ENCODE results near the gene UBAP2L.

The UBAP2L gene

DNA sequence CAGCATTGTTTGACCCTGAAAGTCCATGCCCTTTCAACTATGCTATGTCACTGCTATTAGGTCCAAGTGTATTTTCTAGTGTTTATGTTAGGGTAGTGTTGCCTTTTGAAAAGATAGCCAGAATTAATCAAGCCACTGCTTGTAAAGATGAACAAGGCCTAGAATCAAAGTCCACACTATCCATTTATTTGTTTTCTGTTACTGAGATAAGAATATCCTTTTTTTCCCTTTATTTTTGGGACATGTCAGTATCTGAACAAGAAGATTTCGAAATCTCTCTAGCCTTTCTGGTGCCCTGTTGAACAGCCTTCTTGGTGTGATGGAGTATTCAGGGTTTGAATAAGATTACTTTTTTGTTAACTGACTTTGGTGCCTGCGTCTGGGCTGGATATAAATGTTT lies 16.7 kb downstream of the UBAP2L start:
- TF ChIP-seq JUND (IDR thresholded peaks at IDR 0.05; ENCODE audit: low read depth), result no peak
- in situ Hi-C loops (cut with HindIII; ENCODE audit: low pct_unique_long_range_greater_than_20kb, low sequenced_read_pairs), result no loop called here
- DNase-seq (ENCODE audit: low read depth in 1 of 2, low spot score in 1 of 2), result no peak

DNA sequence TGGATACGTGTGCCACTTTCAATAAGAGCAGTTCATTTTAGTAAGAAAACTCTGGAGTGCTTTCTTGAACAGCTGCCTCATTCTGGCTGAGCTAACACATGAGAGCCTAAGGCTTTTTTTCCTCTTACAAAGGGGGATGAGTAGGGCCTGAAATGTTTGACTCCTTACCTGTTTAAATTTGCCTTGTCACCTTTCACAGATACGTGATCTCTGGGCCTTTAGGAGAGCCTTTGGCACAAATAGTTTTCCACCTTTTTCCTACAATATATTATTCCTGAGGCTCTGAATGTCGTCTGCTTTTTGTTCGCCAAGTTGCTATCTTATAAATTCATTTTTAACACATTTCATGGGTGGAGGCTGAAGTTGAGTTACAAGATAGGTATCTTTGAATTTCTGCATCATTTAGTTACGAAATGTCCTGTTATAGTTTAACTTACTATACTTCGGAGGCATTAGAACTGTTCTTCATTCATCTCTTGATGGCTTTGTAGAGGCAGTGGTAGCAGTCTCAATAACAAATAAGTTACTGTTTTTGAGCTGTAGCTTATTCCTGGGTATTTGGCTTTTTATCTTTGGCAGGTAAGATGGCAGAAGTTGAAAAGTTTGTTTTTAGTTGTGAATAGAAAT lies 17.2 kb downstream of the UBAP2L start:
- no peak for DNase-seq (ENCODE audit: low read depth in 1 of 2, low spot score in 1 of 2)
- no peak for TF ChIP-seq JUND (IDR thresholded peaks at IDR 0.05; ENCODE audit: low read depth)
- in situ Hi-C loops (cut with HindIII; ENCODE audit: low pct_unique_long_range_greater_than_20kb, low sequenced_read_pairs), result no loop called here

DNA sequence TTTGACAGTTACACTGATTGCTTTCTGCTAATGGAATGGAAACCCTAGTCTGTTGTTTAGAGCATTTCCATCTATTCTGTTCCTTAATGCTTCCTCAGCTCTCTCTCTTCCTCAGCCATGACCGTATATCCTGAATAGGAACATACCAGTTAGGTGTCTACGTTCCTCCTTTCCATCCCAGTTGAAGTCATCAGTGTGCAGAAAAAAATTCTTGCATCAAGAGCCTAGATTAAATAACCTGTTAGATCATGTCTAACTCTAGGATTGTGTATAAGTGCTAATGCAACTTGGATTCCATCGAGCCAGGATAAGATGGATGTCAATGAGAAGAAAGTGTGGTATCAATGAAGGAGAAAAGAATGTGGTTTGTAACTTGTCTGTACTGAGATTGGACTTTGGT lies 18.7 kb downstream of the UBAP2L start:
- in situ Hi-C loops (cut with HindIII; ENCODE audit: low pct_unique_long_range_greater_than_20kb, low sequenced_read_pairs), result no loop called here
- no peak for TF ChIP-seq JUND (IDR thresholded peaks at IDR 0.05; ENCODE audit: low read depth)
- DNase-seq (ENCODE audit: low read depth in 1 of 2, low spot score in 1 of 2), result no peak

DNA sequence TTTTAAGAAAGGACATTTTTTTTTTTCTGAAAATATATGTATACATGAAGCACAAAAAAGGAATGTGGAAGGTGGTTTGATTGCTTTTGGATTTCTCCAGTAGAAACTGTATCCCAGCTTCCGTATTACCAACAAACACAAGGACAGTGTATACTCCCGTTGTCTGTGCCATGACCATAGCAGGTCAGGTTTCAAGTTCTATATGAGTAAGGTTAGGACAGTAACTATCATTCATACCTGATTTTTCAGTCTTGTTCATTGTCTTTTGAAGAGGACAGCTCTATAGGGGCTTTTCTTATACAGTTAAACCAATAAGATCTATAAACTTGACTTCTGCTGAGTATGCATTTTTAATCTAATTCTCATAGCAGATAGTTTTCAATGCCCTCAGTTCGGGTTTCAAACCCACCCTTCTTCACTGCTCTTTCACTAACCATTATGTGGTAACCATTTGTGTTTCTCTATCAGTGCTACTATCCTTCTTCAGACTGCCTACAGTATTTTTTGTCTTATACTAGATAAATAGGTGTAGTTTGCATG lies 19.6 kb downstream of the UBAP2L start:
- TF ChIP-seq JUND (IDR thresholded peaks at IDR 0.05; ENCODE audit: low read depth), result no peak
- DNase-seq (ENCODE audit: low read depth in 1 of 2, low spot score in 1 of 2), result no peak
- in situ Hi-C loops (cut with HindIII; ENCODE audit: low pct_unique_long_range_greater_than_20kb, low sequenced_read_pairs), result no loop called here

DNA sequence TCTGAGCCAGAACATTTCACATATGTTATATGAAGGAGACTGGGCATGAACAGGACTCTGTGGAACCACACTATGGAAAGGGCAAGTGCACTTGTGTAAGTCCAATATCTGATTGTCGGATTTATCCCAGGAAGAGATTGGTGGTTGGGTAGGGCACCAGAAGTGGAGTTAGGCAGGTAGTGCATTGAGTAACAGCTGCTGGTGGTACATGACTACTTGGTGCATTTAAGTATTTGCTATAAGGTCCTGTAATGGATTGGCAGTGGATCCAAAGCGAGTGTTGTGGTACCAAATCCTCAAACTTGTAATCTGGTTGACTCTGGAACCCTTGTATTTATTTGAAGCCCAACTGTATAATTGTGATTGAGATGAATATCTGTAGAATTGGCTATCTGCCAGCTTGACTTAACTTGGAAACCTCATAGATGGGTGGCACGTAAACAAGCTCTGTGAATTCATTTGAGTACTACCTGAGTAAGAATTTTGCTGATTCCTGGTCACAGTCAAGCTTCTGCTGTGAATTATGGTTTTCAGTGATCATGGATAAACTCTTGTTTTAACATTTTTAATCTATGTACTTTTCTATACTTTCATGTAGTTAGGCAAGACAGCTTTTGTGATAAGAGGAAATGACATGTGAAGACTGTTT lies 21.1 kb downstream of the UBAP2L start:
- no peak for TF ChIP-seq JUND (IDR thresholded peaks at IDR 0.05; ENCODE audit: low read depth)
- in situ Hi-C loops (cut with HindIII; ENCODE audit: low pct_unique_long_range_greater_than_20kb, low sequenced_read_pairs), result no loop called here
- DNase-seq (ENCODE audit: low read depth in 1 of 2, low spot score in 1 of 2), result peak in 1 of 2 experiments; percentile 19

DNA sequence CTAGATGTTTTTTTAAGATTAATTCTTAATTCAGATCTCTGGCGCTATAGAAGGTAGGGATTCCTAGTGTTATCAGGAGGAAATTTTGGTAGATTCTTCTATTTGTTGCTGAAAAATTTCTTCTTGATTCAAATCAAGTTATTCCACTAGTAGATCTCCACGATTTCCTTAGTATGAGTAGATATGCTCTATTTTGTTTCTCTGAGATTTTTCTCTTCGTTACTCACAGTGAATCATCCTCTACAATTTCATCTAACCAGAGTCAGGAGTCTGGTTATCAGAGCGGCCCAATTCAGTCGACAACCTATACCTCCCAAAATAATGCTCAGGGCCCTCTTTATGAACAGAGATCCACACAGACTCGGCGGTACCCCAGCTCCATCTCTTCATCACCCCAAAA lies 32.9 kb downstream of the UBAP2L start:
- in situ Hi-C loops (cut with HindIII; ENCODE audit: low pct_unique_long_range_greater_than_20kb, low sequenced_read_pairs), result no loop called here
- no peak for DNase-seq (ENCODE audit: low read depth in 1 of 2, low spot score in 1 of 2)
- TF ChIP-seq JUND (IDR thresholded peaks at IDR 0.05; ENCODE audit: low read depth), result no peak

DNA sequence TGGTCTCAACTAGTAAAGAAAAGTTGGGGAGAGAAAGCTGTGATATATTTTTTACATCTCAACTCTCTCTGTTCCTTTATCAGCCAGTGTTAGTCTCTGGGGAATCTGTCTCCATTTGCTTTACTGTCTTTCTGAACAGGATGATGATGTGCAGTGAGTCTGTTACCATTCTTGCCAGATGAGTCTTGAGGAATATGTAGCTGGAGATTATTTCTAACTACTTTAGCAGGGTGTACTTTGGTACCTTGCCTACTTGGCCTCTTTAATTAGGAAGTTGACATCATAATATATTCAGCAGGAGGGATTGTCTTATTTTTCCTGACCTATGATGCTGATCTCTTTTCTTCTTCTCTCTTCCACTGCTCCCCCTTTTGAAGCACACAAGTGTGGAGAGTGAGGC lies 35.9 kb downstream of the UBAP2L start:
- DNase-seq (ENCODE audit: low read depth in 1 of 2, low spot score in 1 of 2), result no peak
- TF ChIP-seq JUND (IDR thresholded peaks at IDR 0.05; ENCODE audit: low read depth), result no peak
- in situ Hi-C loops (cut with HindIII; ENCODE audit: low pct_unique_long_range_greater_than_20kb, low sequenced_read_pairs), result no loop called here

DNA sequence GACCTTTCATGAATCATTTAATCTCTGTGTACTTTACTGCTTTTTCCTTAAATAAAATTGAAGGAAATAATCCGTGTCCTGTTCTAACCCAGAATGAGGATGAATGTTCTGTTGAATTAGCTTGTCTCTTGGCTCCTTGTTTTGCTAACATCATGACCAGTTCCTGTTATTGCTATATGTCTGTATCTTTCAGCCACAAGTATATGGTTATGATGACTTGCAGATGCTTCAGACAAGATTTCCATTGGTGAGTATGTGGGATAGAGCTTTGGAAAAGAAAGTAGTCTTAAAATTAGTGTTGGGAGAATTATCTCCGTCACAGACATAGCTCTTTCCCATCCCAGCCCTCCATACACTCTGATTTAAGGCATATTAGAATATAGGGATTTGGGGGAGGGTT lies 38.0 kb downstream of the UBAP2L start:
- in situ Hi-C loops (cut with HindIII; ENCODE audit: low pct_unique_long_range_greater_than_20kb, low sequenced_read_pairs), result no loop called here
- no peak for DNase-seq (ENCODE audit: low read depth in 1 of 2, low spot score in 1 of 2)
- TF ChIP-seq JUND (IDR thresholded peaks at IDR 0.05; ENCODE audit: low read depth), result no peak

DNA sequence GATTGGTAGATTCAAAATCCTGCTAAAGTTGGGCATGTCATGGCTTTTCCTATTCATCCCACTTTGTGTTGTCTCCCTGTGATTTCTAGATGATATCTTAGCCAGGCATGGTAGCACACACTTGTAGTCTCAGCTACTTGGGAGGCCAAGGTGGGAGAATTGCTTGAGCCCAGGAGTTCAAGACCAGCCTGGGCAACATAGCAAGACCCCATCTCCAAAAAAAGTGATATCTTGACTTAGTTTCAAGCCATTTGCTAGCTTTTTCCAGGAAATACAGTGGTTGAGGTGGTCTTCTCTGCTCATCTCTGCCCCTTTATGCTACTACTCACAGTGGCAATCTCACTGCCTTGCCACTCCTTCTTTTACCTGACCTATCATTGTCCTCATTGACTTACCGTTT lies 39.4 kb downstream of the UBAP2L start:
- DNase-seq (ENCODE audit: low read depth in 1 of 2, low spot score in 1 of 2), result no peak
- TF ChIP-seq JUND (IDR thresholded peaks at IDR 0.05; ENCODE audit: low read depth), result no peak
- in situ Hi-C loops (cut with HindIII; ENCODE audit: low pct_unique_long_range_greater_than_20kb, low sequenced_read_pairs), result no loop called here

DNA sequence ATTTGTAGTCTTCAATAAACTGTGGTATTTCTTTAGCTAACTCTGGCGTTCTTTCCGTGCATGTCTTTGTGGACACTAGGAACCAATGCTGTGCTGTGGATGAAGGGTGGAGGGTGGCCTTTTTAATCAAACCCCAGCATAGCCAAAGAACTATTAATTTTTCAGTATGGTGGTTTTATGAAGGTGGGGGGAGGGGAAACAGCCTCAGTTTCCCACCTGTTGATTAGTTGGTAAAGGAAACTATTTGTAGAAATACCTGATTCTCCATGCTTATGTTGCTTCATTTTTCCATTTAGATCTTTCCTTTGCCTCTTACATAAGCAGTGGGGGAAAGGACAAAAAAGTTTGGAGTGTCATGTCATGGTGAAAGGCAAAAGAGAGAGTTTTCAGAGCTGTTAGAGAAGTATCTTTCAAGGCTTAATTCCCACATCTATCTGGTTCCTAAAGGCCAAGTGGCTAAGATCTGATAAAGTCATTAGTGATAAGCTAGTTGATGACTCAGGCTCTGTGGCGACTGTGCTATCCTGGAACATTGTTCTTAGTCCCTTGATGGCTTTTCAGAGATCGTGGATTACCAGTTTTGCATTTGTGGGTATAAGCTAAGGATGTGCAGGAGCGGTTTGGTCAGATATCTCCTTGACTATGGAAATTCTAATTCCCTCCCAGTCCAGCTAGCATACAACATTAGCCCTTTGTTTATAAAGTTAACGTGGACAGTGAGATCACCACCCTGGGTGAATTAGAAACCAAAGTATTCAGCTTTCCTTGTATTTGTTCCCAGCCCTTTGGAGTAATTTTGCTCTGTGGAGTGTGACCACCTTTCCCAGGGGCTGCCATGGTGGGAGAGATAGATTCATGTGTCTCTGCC lies 42.9 kb downstream of the UBAP2L start:
- in situ Hi-C loops (cut with HindIII; ENCODE audit: low pct_unique_long_range_greater_than_20kb, low sequenced_read_pairs), result no loop called here
- DNase-seq (ENCODE audit: low read depth in 1 of 2, low spot score in 1 of 2), result no peak
- no peak for TF ChIP-seq JUND (IDR thresholded peaks at IDR 0.05; ENCODE audit: low read depth)

DNA sequence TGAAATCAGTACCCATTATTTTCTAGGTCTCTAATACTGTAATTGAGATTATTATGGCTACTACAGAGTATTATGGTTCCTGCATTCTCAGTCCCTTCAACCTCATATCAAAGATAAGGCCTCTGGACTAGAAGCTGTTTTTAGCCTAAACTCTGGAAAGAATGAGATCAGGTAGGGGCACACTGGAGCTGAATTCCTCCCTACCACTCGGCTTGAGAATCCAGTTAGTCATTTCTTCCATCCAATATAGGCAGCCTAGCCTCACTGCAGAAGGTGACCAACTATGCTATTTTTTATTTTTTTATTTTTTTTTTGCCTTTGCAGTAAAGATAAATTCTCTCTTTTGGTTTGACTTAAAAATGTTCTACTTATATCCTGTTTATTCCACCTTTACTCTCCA lies 43.7 kb downstream of the UBAP2L start:
- in situ Hi-C loops (cut with HindIII; ENCODE audit: low pct_unique_long_range_greater_than_20kb, low sequenced_read_pairs), result no loop called here
- no peak for DNase-seq (ENCODE audit: low read depth in 1 of 2, low spot score in 1 of 2)
- no peak for TF ChIP-seq JUND (IDR thresholded peaks at IDR 0.05; ENCODE audit: low read depth)

DNA sequence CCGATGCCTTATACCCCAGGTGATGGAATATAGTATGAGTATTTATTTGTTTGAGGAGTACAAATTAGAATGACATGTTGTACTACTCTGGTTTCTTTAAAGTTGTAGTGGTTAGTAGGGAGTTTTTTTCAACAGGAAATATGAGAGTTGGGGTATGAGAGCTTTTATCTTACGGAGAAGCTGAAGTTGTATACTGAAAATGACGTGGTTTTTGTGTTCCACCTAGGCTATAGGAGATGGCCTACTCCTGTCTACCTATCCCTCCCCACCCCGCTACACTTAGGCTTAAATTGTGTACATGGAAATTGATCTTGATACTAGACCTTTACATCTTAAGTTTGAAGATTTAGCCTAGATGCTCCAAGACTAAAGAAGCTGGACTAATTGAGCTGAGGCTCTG lies 44.8 kb downstream of the UBAP2L start:
- in situ Hi-C loops (cut with HindIII; ENCODE audit: low pct_unique_long_range_greater_than_20kb, low sequenced_read_pairs), result no loop called here
- no peak for TF ChIP-seq JUND (IDR thresholded peaks at IDR 0.05; ENCODE audit: low read depth)
- no peak for DNase-seq (ENCODE audit: low read depth in 1 of 2, low spot score in 1 of 2)

DNA sequence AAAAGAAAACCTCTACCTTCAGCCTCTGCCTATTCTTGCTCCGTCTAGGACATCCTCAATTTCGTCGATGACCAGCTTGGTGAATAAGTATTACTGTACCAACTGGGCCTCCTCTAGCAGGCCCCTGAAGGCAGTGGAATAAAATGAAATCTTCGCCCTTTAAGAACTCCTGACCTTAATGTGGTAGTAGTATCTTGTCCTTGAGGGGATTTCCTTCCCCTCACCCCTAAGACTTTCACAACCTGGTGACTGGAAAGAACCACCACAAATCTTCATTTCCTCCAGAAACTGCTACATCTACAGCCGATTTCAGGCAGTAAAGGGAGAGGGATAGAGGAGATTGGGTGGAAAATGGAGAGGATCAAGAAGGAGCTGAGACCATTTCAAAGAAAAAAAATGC lies 50.1 kb downstream of the UBAP2L start:
- in situ Hi-C loops (cut with HindIII; ENCODE audit: low pct_unique_long_range_greater_than_20kb, low sequenced_read_pairs), result no loop called here
- DNase-seq (ENCODE audit: low read depth in 1 of 2, low spot score in 1 of 2), result no peak
- no peak for TF ChIP-seq JUND (IDR thresholded peaks at IDR 0.05; ENCODE audit: low read depth)

Data from T47D (cell line).